ENCODE results near the gene UBN1. TPM values are rescaled to one million over a fixed set of nuclear protein-coding genes. Genes with fewer than 3 reads are reported as not detected.
A peak's percentile ranks its signal among the peaks of the same experiment; 100 is the strongest.

UBN1 gene
- total RNA-seq, 1 donor from 2014 or later = 44.2 TPM

- Mint-ChIP-seq H3K9me3 (no peaks in the 10 kb centered on the region), H3K27me3 (ENCODE audit: low read depth) (no peaks in the 10 kb centered on the region), H3K36me3 (ENCODE audit: low read depth) (peaks cover 5% of the 10 kb centered on the region), H3K27ac (ENCODE audit: unreplicated experiment) (no peak overlapping the region), H3K4me1 (peaks cover 12% of the 10 kb centered on the region), H3K4me3 (no peak overlapping the region)
- no peak for DNase-seq (ENCODE audit: low read depth, low spot score)
- no peak for TF ChIP-seq CTCF (conservative IDR thresholded peaks at IDR 0.05)
Measured at GRCh38 chr16:4855371-4855770, 8.1 kb downstream of the UBN1 start.

DNA sequence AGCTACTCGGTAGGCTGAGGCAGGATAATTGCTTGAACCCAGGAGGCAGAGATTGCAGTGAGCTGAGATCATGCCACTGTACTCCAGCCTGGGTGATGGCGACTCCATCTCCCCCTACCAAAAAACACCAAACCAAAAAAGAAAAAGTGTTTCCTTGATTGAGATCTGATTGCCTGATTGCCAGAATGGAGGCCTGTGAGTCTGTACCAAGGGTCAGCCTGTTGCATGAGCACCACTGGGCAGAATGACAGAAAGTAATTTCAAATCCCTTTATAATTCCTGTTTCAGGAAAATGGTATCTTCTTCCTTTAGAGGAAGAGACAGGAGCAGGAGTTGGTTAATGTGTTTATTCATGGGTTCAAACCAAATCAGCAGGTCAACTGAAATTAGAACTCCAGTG lies 8.5 kb downstream of the UBN1 start:
- no peak overlapping the region for H3K4me3 Mint-ChIP-seq
- H3K27me3 Mint-ChIP-seq (ENCODE audit: low read depth) = no peaks in the 10 kb centered on the region
- TF ChIP-seq CTCF (conservative IDR thresholded peaks at IDR 0.05) = no peak
- peaks cover 9% of the 10 kb centered on the region for H3K4me1 Mint-ChIP-seq
- peaks cover 5% of the 10 kb centered on the region for H3K36me3 Mint-ChIP-seq (ENCODE audit: low read depth)
- H3K9me3 Mint-ChIP-seq = no peaks in the 10 kb centered on the region
- DNase-seq (ENCODE audit: low read depth, low spot score) = no peak
- no peak overlapping the region for H3K27ac Mint-ChIP-seq (ENCODE audit: unreplicated experiment)

DNA sequence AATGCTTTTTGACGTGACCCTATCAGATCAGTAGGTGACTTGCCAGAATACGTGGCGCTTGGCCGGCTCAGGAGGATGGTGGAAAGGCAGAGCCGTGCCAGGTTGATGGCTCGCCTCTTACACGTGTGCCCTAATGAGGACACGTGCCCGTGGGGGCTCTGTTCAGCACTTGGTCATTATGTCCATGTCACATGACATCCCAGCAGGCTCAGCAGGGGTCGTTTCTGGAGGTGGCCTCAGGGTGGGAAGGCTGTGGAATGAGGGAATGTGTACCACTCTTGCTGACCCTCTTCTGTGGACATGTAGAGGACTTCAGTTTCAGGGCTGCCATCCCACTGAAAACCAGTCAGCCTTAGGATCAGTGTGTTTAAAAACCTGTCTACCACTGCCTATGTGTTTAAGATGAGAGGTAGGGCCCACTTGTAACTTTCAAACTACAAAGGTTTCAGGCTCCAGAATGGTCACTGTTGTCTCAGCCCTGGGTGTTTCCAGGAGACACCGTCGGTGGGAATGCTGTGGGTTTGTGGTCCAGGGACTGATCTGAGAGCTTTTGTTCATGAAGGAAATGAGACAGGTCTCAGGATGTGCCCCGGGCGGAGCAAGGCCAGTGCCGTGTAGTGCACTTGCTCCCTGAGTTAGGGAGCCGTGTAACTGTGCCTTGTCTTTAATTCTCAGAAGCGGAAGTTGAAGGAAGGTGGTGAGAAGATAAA lies 12.1 kb downstream of the UBN1 start:
- Mint-ChIP-seq H3K4me1 (no peaks in the 10 kb centered on the region), H3K27ac (ENCODE audit: unreplicated experiment) (no peak overlapping the region), H3K27me3 (ENCODE audit: low read depth) (no peaks in the 10 kb centered on the region), H3K4me3 (no peak overlapping the region), H3K36me3 (ENCODE audit: low read depth) (peaks cover 5% of the 10 kb centered on the region), H3K9me3 (no peaks in the 10 kb centered on the region)
- no peak for DNase-seq (ENCODE audit: low read depth, low spot score)
- no peak for TF ChIP-seq CTCF (conservative IDR thresholded peaks at IDR 0.05)

GRCh38 chr16:4859900-4860255 lies 12.6 kb downstream of the UBN1 start:
- Mint-ChIP-seq H3K27me3 (ENCODE audit: low read depth) (no peaks in the 10 kb centered on the region), H3K27ac (ENCODE audit: unreplicated experiment) (no peak overlapping the region), H3K36me3 (ENCODE audit: low read depth) (peaks cover 5% of the 10 kb centered on the region), H3K4me3 (peak overlapping the region; percentile 4), H3K4me1 (no peaks in the 10 kb centered on the region), H3K9me3 (no peaks in the 10 kb centered on the region)
- DNase-seq (ENCODE audit: low read depth, low spot score) = no peak
- TF ChIP-seq CTCF (conservative IDR thresholded peaks at IDR 0.05) = no peak

DNA sequence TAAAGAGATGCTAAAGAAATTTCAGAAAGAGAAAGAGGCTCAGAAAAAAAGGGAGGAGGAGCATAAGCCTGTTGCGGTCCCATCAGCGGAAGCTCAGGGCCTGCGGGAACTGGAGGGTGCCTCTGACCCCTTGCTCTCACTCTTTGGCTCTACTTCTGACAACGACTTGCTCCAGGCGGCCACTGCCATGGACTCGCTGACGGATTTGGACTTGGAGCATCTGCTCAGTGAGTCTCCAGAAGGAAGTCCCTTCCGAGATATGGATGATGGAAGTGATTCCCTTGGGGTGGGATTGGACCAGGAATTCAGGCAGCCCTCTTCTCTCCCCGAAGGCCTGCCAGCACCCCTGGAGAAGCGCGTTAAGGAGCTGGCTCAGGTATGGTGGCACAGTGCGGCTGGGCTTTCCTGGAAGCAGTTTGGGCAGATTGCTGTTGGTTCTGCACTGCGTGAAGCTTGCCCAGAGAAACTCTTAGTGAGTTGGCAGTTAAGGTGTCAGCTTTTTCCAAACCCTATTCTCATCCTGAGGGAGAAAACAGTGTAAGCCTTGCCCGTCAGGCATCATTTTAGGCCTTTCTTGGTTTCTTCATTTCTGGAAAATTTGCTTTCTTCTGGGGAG lies 13.6 kb downstream of the UBN1 start:
- no peak for TF ChIP-seq CTCF (conservative IDR thresholded peaks at IDR 0.05)
- no peak overlapping the region for H3K27ac Mint-ChIP-seq (ENCODE audit: unreplicated experiment)
- peaks cover 5% of the 10 kb centered on the region for H3K36me3 Mint-ChIP-seq (ENCODE audit: low read depth)
- H3K27me3 Mint-ChIP-seq (ENCODE audit: low read depth) = no peaks in the 10 kb centered on the region
- H3K4me1 Mint-ChIP-seq = no peaks in the 10 kb centered on the region
- no peak overlapping the region for H3K4me3 Mint-ChIP-seq
- DNase-seq (ENCODE audit: low read depth, low spot score) = no peak
- H3K9me3 Mint-ChIP-seq = no peaks in the 10 kb centered on the region
